Osteoblast (primary cell): ENCODE measurements around the gene SPINK2. TPM values are rescaled to one million over a fixed set of nuclear protein-coding genes. Genes with fewer than 3 reads are reported as not detected.
A peak's percentile ranks its signal among the peaks of the same experiment; 100 is the strongest.

Source experiments
- DNase-seq: peaks from one replicate; pipeline ENCODE4 v3.0.0; 2011; ENCODE audit warnings: low spot score, mixed read lengths; ENCODE audit not compliant: insufficient read length; ENCODE audit errors: missing footprints
- H2AFZ ChIP-seq: 2 replicates; pipeline ENCODE4 v1.6.0; 2011; ENCODE audit warnings: mild to moderate bottlenecking, low read length
- H3K27ac ChIP-seq: 2 replicates; pipeline ENCODE4 v1.5.1; 2011; ENCODE audit warnings: mild to moderate bottlenecking, low read depth, low read length, moderate library complexity
- H3K27me3 ChIP-seq: 2 replicates; pipeline ENCODE4 v1.6.0; 2012; ENCODE audit warnings: mild to moderate bottlenecking, control low read depth, inconsistent platforms, low read length, moderate library complexity; ENCODE audit not compliant: insufficient read depth
- H3K36me3 ChIP-seq: 2 replicates; pipeline ENCODE4 v1.5.1; 2011; ENCODE audit warnings: mild to moderate bottlenecking, low read length, control low read depth, moderate library complexity; ENCODE audit not compliant: insufficient read depth
- H3K4me1 ChIP-seq: 2 replicates; pipeline ENCODE4 v1.5.1; 2011; ENCODE audit warnings: mild to moderate bottlenecking, low read length, control low read depth, moderate library complexity; ENCODE audit not compliant: insufficient read depth
- H3K4me2 ChIP-seq: 2 replicates; pipeline ENCODE4 v1.6.0; 2011; ENCODE audit warnings: mild to moderate bottlenecking, low read length; ENCODE audit not compliant: insufficient read depth
- H3K4me3 ChIP-seq: fragments of 200-600 bp; sonication (generic); 3 replicates; pipeline ENCODE4 v1.5.1; 2012; ENCODE audit warnings: mild to moderate bottlenecking, low read length, inconsistent platforms; ENCODE audit not compliant: insufficient read depth
- H3K79me2 ChIP-seq: 2 replicates; pipeline ENCODE4 v1.6.0; 2012; ENCODE audit warnings: mild to moderate bottlenecking, low read length, control low read depth, inconsistent platforms; ENCODE audit not compliant: insufficient read depth
- H3K9me3 ChIP-seq: 2 replicates; pipeline ENCODE4 v1.5.1; 2011; ENCODE audit warnings: low read depth, low read length, control low read depth
- H4K20me1 ChIP-seq: 2 replicates; pipeline ENCODE4 v1.6.0; 2012; ENCODE audit warnings: mild to moderate bottlenecking, low read length, control low read depth; ENCODE audit not compliant: insufficient read depth
- CTCF ChIP-seq: IDR thresholded peaks from 2 replicates; pipeline ENCODE4 v1.5.1; 2011; ENCODE audit warnings: mild to moderate bottlenecking, low read depth, low read length, moderate library complexity; ENCODE audit errors: extremely low read depth
- total RNA-seq: library from RNA; depleted of rRNA; stranded (reverse); fragments of >200 nt; gene quantifications from 2 replicates; pipeline ENCODE4 v1.2.3, GENCODE V29; 2012

Gene SPINK2
- total RNA-seq, 1 donor, result not detected

- no peak overlapping the region for H3K4me3 ChIP-seq
- H4K20me1 ChIP-seq, result no peaks in the 10 kb centered on the region
- H3K27me3 ChIP-seq, result peaks cover 4% of the 10 kb centered on the region
- no peak for TF ChIP-seq CTCF
- no peak for DNase-seq
- H3K4me2 ChIP-seq, result no peak overlapping the region
- no peaks in the 10 kb centered on the region for H3K4me1 ChIP-seq
- no peaks in the 10 kb centered on the region for H3K9me3 ChIP-seq
- no peaks in the 10 kb centered on the region for H3K79me2 ChIP-seq
- H3K36me3 ChIP-seq, result no peaks in the 10 kb centered on the region
- H3K27ac ChIP-seq, result no peak overlapping the region
- no peak overlapping the region for H2AFZ ChIP-seq
Measured at GRCh38 chr4:56850910-56851309, 29.4 kb upstream of the SPINK2 start.

DNA sequence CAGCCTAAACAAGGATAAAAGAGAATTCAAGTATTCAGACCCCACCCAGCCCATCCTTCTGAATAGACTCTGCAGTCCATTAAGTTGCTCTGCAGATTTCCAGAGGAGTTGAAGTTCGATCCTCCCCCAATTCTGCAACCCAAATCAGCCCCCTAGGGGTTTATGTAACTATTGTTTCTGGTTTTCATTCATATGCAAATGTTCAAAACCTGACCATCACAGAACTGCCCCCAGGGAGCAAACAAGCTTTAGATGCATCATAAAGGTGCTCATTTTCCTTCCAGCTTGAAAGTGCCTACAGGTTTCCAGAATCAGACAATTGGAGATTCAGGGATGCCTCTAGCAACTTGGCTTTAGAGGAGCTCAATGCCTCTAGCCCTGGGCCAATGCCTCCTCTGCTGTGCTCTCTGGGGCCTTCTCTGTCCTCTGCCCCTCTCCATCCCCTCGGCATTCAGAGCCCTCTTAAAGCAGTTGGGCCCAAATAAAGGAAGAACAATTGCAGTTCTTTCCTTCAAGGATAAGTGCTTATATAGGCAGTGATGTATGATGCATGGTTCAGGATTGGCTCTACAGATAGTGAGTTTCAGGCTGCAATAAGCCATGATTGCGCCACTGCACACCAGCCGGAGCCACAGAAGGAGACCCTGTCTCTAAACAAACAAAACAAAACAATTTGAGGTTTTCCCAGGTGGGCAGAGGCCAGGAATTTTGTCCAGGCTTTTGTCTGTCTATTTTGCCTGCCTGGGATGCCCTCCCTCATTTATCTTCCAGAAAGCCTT, 23.5 kb upstream of the SPINK2 start:
- H3K9me3 ChIP-seq, result no peaks in the 10 kb centered on the region

GRCh38 chr4:56843421-56843899, 22.0 kb upstream of the SPINK2 start:
- no peaks in the 10 kb centered on the region for H3K4me1 ChIP-seq
- DNase-seq, result no peak
- H3K79me2 ChIP-seq, result no peaks in the 10 kb centered on the region
- no peaks in the 10 kb centered on the region for H4K20me1 ChIP-seq
- no peak overlapping the region for H3K4me3 ChIP-seq
- no peak overlapping the region for H3K27ac ChIP-seq
- H3K9me3 ChIP-seq, result no peaks in the 10 kb centered on the region
- no peak overlapping the region for H3K4me2 ChIP-seq
- TF ChIP-seq CTCF, result no peak
- H2AFZ ChIP-seq, result peak overlapping the region; percentile 15
- no peaks in the 10 kb centered on the region for H3K36me3 ChIP-seq
- no peaks in the 10 kb centered on the region for H3K27me3 ChIP-seq

More for the DNA sequence above, 23.5 kb upstream of the SPINK2 start:
- Histone ChIP-seq H2AFZ (no peak overlapping the region), H3K79me2 (no peaks in the 10 kb centered on the region), H4K20me1 (no peaks in the 10 kb centered on the region), H3K36me3 (no peaks in the 10 kb centered on the region), H3K27ac (no peak overlapping the region), H3K4me3 (no peak overlapping the region), H3K27me3 (no peaks in the 10 kb centered on the region), H3K4me2 (no peak overlapping the region), H3K4me1 (no peaks in the 10 kb centered on the region)
- no peak for TF ChIP-seq CTCF
- no peak for DNase-seq

DNA sequence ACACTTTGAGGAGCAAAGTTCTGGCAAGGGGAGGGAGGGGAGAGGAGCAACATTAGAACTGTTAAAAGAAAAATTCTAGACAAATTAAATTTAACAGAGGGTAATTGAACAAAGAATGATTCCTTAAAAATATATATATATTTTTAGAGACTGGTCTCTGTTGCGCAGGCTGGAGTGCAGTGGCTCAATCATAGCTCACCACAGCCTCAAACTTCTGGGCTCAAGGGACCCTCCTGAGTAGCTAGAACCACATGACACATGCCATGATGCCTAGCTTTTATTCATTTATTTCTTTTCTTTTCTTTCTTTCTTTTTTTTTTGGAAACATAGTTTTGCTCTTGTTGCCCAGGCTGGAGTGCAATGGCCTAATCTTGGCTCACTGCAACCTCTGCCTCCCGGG, 19.1 kb upstream of the SPINK2 start:
- Histone ChIP-seq H3K27me3 (no peaks in the 10 kb centered on the region), H3K9me3 (no peaks in the 10 kb centered on the region), H3K27ac (no peak overlapping the region), H3K4me2 (no peak overlapping the region), H2AFZ (no peak overlapping the region), H3K36me3 (no peaks in the 10 kb centered on the region), H3K4me1 (no peaks in the 10 kb centered on the region), H4K20me1 (no peaks in the 10 kb centered on the region), H3K4me3 (no peak overlapping the region), H3K79me2 (no peaks in the 10 kb centered on the region)
- DNase-seq, result no peak
- no peak for TF ChIP-seq CTCF
